ENCODE data around the gene FNDC5. TPM values are rescaled to one million over a fixed set of nuclear protein-coding genes. Genes with fewer than 3 reads are reported as not detected.

Gene FNDC5
- polyA plus RNA-seq, 1 donor (not counting 4 experiments of a cell fraction or from before 2014, with no cell fraction given), result not detected

DNA sequence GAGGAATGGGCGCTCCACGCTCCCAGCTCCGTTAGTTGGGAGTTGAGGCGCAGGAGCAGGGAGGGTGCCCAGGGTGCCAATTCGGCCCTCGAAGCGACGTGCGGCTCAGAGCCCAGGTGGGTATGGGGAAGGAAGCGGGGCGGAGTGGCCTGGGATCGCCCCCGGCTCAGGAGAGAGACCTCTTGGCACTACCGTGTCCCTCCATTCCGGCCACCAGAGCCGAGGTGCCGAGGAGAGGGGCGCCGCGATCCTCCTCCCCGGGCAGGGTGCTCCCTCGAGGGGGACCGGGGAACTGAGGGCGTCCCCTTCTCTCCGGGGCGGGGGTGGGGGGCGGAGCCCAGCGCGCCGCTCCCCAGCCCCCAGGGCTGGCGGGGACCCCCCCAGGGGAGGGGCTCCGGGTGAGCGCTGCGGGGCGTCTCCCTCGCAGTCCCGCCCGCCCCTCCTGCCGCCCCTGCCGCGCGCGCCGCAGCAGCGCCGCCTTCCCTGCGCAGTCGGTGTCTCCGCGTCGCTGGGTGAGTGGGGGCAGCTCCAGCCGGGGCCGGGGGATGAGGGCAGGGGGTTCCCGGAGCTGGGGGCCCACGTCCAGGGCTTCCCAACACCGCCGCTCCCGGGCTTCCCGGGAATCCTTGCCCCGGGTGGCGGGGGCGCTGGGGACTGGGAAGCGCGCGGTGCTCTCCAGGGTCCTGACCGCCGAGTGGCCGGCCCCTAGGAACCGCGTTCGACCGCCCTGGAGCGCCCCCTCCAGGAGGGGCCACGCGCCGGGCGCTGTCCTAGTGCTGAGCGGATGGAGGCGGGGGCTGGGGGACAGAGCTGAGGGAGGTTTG, 15.5 kb upstream of the FNDC5 start, which contains the start of gene HPCA:
HPCA (plus strand) TSS at position 488 of the 824 bp plus-strand sequence. CDS start 2,408 bp downstream, outside the sequence.
- Histone ChIP-seq H4K20me1 (ENCODE audit: control insufficient read depth, extremely low read depth, insufficient read depth, low read length) (peaks cover 4% of the 10 kb centered on the region), H3K4me1 (ENCODE audit: control insufficient read depth, extremely low read depth, insufficient read depth, low read length) (no peaks in the 10 kb centered on the region), H2AFZ (ENCODE audit: control insufficient read depth, low read length) (no peak within 1 kb of the TSS), H3K27me3 (ENCODE audit: control insufficient read depth, extremely low read depth, insufficient read depth, low read length) (peaks cover 45% of the 10 kb centered on the region), H3K79me2 (ENCODE audit: control insufficient read depth, insufficient read depth, low read length) (no peaks in the 10 kb centered on the region), H3K9me1 (ENCODE audit: control insufficient read depth, extremely low read depth, insufficient read depth, low read length) (no peaks in the 10 kb centered on the region), H3K4me3 (ENCODE audit: control insufficient read depth in 2 of 3, extremely low read depth in 1 of 3, insufficient read depth in 2 of 3, low read depth in 1 of 3, low read length in 3 of 3) (no peak within 1 kb of the TSS), H3K27ac (ENCODE audit: control insufficient read depth, insufficient read depth, low read length) (no peak within 1 kb of the TSS), H3K9ac (ENCODE audit: control insufficient read depth, extremely low read depth, insufficient read depth, low read length) (no peak within 1 kb of the TSS), H3K36me3 (ENCODE audit: control insufficient read depth in 2 of 2, extremely low read depth in 1 of 2, insufficient read depth in 2 of 2, low read length in 2 of 2) (no peaks in the 10 kb centered on the region), H3K9me3 (ENCODE audit: control insufficient read depth, low read depth, low read length) (no peaks in the 10 kb centered on the region), H3K4me2 (ENCODE audit: control insufficient read depth, extremely low read depth, insufficient read depth, low read depth, low read length) (no peak within 1 kb of the TSS)
- DNase-seq (ENCODE audit: low read depth, low spot score) (no peak), FAIRE-seq (no peak)
- dilution Hi-C loops (cut with MboI; ENCODE audit: extremely low pct_ligation_motif_present, low sequenced_read_pairs), result no loop called here
- peak; percentile 61 for TF ChIP-seq EZH2 (IDR thresholded peaks at IDR 0.05; ENCODE audit: low read length)
- TF ChIP-seq, protein P1, sequence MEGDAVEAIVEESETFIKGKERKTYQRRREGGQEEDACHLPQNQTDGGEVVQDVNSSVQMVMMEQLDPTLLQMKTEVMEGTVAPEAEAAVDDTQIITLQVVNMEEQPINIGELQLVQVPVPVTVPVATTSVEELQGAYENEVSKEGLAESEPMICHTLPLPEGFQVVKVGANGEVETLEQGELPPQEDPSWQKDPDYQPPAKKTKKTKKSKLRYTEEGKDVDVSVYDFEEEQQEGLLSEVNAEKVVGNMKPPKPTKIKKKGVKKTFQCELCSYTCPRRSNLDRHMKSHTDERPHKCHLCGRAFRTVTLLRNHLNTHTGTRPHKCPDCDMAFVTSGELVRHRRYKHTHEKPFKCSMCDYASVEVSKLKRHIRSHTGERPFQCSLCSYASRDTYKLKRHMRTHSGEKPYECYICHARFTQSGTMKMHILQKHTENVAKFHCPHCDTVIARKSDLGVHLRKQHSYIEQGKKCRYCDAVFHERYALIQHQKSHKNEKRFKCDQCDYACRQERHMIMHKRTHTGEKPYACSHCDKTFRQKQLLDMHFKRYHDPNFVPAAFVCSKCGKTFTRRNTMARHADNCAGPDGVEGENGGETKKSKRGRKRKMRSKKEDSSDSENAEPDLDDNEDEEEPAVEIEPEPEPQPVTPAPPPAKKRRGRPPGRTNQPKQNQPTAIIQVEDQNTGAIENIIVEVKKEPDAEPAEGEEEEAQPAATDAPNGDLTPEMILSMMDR (optimal IDR thresholded peaks at IDR 0.05 in 1 of 3, IDR thresholded peaks at IDR 0.05 in 1 of 3, conservative IDR thresholded peaks at IDR 0.05 in 1 of 3; ENCODE audit: extremely low read depth in 1 of 3, insufficient read depth in 2 of 3, low read length in 3 of 3), result peak; percentile 56 to 82 (median 71)

DNA sequence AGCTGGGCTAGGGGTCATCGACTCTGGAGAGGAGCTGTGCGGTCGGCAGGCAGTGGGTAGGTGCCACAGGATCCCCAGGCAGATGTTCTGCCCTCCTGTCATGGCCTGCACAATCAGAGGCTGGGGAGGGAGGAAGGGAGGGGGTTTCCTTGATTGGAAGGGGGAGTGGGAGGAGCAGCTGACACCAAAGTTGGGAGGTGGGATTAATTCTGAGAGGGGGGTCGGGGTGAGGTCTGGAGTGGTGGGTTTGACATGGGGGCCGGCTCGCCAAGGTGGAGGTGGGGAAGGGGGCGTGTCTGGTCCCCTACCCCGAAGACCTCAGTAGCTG, 14.9 kb upstream of the FNDC5 start:
- dilution Hi-C loops (cut with MboI; ENCODE audit: extremely low pct_ligation_motif_present, low sequenced_read_pairs), result no loop called here
- no peaks in the 10 kb centered on the region for H3K4me1 ChIP-seq (ENCODE audit: control insufficient read depth, extremely low read depth, insufficient read depth, low read length)
- H3K9me3 ChIP-seq (ENCODE audit: control insufficient read depth, low read depth, low read length), result no peaks in the 10 kb centered on the region
- H3K4me3 ChIP-seq (ENCODE audit: control insufficient read depth in 2 of 3, extremely low read depth in 1 of 3, insufficient read depth in 2 of 3, low read depth in 1 of 3, low read length in 3 of 3), result no peak overlapping the region
- no peak overlapping the region for H3K27ac ChIP-seq (ENCODE audit: control insufficient read depth, insufficient read depth, low read length)
- no peak overlapping the region for H3K9ac ChIP-seq (ENCODE audit: control insufficient read depth, extremely low read depth, insufficient read depth, low read length)
- peaks cover 4% of the 10 kb centered on the region for H4K20me1 ChIP-seq (ENCODE audit: control insufficient read depth, extremely low read depth, insufficient read depth, low read length)
- DNase-seq (ENCODE audit: low read depth, low spot score) (no peak), FAIRE-seq (no peak)
- H3K9me1 ChIP-seq (ENCODE audit: control insufficient read depth, extremely low read depth, insufficient read depth, low read length), result no peaks in the 10 kb centered on the region
- H2AFZ ChIP-seq (ENCODE audit: control insufficient read depth, low read length), result no peak overlapping the region
- H3K27me3 ChIP-seq (ENCODE audit: control insufficient read depth, extremely low read depth, insufficient read depth, low read length), result peaks cover 39% of the 10 kb centered on the region
- TF ChIP-seq, protein P1 (optimal IDR thresholded peaks at IDR 0.05 in 1 of 3, IDR thresholded peaks at IDR 0.05 in 1 of 3, conservative IDR thresholded peaks at IDR 0.05 in 1 of 3; ENCODE audit: extremely low read depth in 1 of 3, insufficient read depth in 2 of 3, low read length in 3 of 3), result no peak
- peak; percentile 21 for TF ChIP-seq EZH2 (IDR thresholded peaks at IDR 0.05; ENCODE audit: low read length)
- no peaks in the 10 kb centered on the region for H3K79me2 ChIP-seq (ENCODE audit: control insufficient read depth, insufficient read depth, low read length)
- no peak overlapping the region for H3K4me2 ChIP-seq (ENCODE audit: control insufficient read depth, extremely low read depth, insufficient read depth, low read depth, low read length)
- H3K36me3 ChIP-seq (ENCODE audit: control insufficient read depth in 2 of 2, extremely low read depth in 1 of 2, insufficient read depth in 2 of 2, low read length in 2 of 2), result no peaks in the 10 kb centered on the region

Data from keratinocyte (primary cell).